ENCODE data around the gene ZPBP2. TPM values are rescaled to one million over a fixed set of nuclear protein-coding genes. Genes with fewer than 3 reads are reported as not detected.

Gene ZPBP2
- total RNA-seq, 1 donor from 2014 or later, result not detected

DNA sequence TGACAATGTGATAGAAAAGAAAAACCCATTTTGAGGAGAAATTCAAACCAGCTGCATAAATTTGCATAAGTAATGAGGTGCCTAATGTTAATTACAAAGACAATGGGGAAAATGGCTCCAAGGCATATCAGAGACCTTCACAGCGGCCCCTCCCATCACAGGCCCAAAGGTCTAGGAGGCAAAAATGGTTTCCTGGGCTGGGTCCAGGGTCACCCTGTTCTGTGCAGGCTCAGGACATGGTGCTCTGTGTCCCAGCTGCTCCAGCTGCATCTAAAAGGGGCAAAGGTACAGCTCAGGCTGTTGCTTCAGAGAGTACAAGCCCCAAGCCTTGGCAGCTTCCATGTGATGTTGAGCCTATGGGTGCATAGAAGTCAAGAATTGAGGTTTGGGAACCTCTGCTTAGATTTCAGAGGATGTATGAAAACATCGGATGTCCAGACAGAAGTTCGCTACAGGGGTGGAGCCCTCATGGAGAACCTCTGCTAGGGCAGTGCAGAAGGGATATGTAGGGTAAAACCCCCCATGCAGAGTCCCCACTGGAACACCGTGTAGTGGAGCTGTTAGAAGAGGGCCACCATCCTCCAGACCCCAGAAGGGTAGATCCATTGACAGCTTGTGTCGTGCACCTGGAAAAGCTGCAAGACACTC, 44.5 kb upstream of the ZPBP2 start:
- Histone ChIP-seq H3K36me3 (no peaks in the 10 kb centered on the region), H3K4me1 (no peaks in the 10 kb centered on the region), H3K27me3 (no peaks in the 10 kb centered on the region), H3K27ac (no peak overlapping the region), H3K4me3 (no peak overlapping the region), H3K9me3 (no peaks in the 10 kb centered on the region)
- DNase-seq, result no peak
- no peak for ATAC-seq
- intact Hi-C loops (cut with DNase I), result no loop called here
- TF ChIP-seq, protein P1, sequence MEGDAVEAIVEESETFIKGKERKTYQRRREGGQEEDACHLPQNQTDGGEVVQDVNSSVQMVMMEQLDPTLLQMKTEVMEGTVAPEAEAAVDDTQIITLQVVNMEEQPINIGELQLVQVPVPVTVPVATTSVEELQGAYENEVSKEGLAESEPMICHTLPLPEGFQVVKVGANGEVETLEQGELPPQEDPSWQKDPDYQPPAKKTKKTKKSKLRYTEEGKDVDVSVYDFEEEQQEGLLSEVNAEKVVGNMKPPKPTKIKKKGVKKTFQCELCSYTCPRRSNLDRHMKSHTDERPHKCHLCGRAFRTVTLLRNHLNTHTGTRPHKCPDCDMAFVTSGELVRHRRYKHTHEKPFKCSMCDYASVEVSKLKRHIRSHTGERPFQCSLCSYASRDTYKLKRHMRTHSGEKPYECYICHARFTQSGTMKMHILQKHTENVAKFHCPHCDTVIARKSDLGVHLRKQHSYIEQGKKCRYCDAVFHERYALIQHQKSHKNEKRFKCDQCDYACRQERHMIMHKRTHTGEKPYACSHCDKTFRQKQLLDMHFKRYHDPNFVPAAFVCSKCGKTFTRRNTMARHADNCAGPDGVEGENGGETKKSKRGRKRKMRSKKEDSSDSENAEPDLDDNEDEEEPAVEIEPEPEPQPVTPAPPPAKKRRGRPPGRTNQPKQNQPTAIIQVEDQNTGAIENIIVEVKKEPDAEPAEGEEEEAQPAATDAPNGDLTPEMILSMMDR (IDR thresholded peaks at IDR 0.05), result no peak

DNA sequence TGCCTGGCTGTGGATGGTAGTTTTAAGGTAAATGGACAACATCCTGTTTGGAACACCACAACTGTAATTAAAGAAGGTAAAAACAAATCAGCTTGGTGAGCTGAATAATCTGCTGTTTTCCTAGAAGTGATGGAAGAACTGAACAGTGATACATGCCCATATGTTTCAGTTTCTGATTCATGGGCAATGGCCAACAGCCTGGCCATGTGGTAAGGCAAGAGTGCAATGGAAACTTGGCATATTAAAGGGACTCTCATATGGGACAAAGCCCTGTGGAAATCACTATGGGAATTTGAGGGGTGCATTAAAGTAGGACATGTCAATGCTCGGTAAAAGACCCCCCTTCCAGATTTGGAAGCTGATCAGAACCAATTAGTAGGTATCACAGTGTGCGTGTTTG, 41.7 kb upstream of the ZPBP2 start:
- no peaks in the 10 kb centered on the region for H3K9me3 ChIP-seq
- TF ChIP-seq, protein P1 (IDR thresholded peaks at IDR 0.05), result no peak
- DNase-seq, result no peak
- no peak for ATAC-seq
- H3K27me3 ChIP-seq, result no peaks in the 10 kb centered on the region
- intact Hi-C loops (cut with DNase I), result no loop called here
- H3K27ac ChIP-seq, result no peak overlapping the region
- no peaks in the 10 kb centered on the region for H3K4me1 ChIP-seq
- no peak overlapping the region for H3K4me3 ChIP-seq
- no peaks in the 10 kb centered on the region for H3K36me3 ChIP-seq

DNA sequence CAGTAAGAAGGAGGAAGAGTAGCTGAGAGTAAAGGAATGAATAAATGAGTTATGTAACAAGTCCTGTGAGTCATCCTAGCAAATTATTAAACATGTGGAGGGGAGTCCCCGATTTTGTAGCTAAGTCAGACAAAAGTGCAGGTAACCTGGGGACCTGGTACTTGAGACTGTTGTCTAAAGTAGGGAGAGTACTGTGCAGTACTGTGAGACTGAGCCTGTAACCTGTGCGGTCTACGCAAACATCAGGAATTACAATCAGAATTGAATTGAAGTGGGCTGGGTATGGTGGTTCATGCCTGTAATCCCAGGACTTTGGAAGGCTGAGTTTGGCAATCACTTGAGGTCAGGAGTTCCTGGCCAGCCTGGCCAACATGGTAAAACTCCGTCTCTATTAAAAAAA, 39.6 kb upstream of the ZPBP2 start:
- TF ChIP-seq, protein P1 (IDR thresholded peaks at IDR 0.05), result no peak

DNA sequence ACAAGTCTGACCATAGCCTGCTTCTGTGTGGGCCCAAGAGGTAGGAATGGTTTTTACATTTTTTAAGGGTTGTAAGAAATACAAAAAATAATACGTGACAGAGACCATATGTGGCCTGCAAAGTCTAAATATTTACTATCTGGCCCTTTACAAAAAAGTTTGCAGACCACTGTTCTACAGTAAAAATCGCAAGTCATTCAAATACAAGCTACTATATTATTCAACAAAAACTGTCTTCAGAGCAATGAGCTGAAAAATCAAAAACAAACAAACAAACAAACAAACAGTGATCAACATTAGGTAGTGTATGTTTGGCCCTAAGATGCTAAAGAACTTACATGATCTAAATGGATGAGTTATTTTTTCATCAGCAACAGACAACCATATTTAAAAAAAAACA, 36.4 kb upstream of the ZPBP2 start:
- Histone ChIP-seq H3K27me3 (no peaks in the 10 kb centered on the region), H3K36me3 (no peaks in the 10 kb centered on the region), H3K27ac (no peak overlapping the region), H3K9me3 (no peaks in the 10 kb centered on the region), H3K4me1 (no peaks in the 10 kb centered on the region), H3K4me3 (no peak overlapping the region)
- TF ChIP-seq, protein P1 (IDR thresholded peaks at IDR 0.05), result no peak
- ATAC-seq, result no peak
- DNase-seq, result no peak
- intact Hi-C loops (cut with DNase I), result no loop called here

More for the DNA sequence above, 39.6 kb upstream of the ZPBP2 start:
- no peaks in the 10 kb centered on the region for H3K9me3 ChIP-seq
- H3K36me3 ChIP-seq, result no peaks in the 10 kb centered on the region
- H3K4me1 ChIP-seq, result no peaks in the 10 kb centered on the region
- ATAC-seq, result peak; percentile 85
- no peaks in the 10 kb centered on the region for H3K27me3 ChIP-seq
- no peak overlapping the region for H3K4me3 ChIP-seq
- intact Hi-C loops (cut with DNase I), result no loop called here
- DNase-seq, result no peak
- no peak overlapping the region for H3K27ac ChIP-seq

DNA sequence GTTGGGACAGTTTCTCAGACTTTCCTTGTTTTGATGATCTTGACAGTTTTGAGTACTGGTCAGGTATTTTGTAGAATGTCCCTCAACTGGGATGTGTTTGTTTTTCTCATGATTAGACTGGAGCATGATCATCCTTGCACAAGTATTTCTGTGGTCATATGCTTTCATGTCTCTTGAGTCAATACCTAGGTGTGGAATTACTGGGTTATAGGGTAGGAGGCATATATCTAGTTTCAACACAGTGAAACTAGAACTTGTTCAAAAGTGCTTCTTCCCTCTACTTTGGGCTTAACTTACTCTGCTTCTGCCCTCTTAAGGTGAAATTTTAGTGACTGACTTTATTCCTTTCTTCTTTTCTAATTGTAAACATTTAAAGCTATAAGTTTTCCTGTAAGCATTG, 34.0 kb upstream of the ZPBP2 start:
- Histone ChIP-seq H3K27ac (no peak overlapping the region), H3K27me3 (no peaks in the 10 kb centered on the region), H3K4me3 (no peak overlapping the region), H3K9me3 (no peaks in the 10 kb centered on the region), H3K36me3 (no peaks in the 10 kb centered on the region), H3K4me1 (no peaks in the 10 kb centered on the region)
- DNase-seq (no peak), ATAC-seq (no peak)
- intact Hi-C loops (cut with DNase I), result no loop called here
- TF ChIP-seq, protein P1 (IDR thresholded peaks at IDR 0.05), result no peak
